NCI-H2196 (cell line): ENCODE results near the gene SLX4IP.
A peak's percentile ranks its signal among the peaks of the same experiment; 100 is the strongest.

Experiments
- DNase-seq: peaks from one replicate; lab custom pipeline; 2025; ENCODE audit not compliant: unreplicated experiment; lab: John Stamatoyannopoulos, UW

SLX4IP gene

GRCh38 chr20:10658876-10659632, 223.9 kb downstream of the SLX4IP start:
- DNase-seq = no peak

GRCh38 chr20:10659651-10660601, 224.8 kb downstream of the SLX4IP start:
- DNase-seq = no peak

GRCh38 chr20:10660661-10661060, 225.6 kb downstream of the SLX4IP start:
- DNase-seq = no peak

- DNase-seq = no peak
Observed at GRCh38 chr20:10661261-10661660, 226.2 kb downstream of the SLX4IP start.

GRCh38 chr20:10662151-10662550, 227.0 kb downstream of the SLX4IP start:
- DNase-seq = no peak

- DNase-seq = no peak
Observed at GRCh38 chr20:10662661-10663458, 227.8 kb downstream of the SLX4IP start.

GRCh38 chr20:10663756-10664155, 228.7 kb downstream of the SLX4IP start:
- DNase-seq = no peak

GRCh38 chr20:10665027-10665561, 230.0 kb downstream of the SLX4IP start:
- no peak for DNase-seq

- DNase-seq = no peak
Observed at GRCh38 chr20:10665791-10666190, 230.7 kb downstream of the SLX4IP start.

GRCh38 chr20:10666221-10667076, 231.3 kb downstream of the SLX4IP start:
- no peak for DNase-seq

GRCh38 chr20:10667077-10667401, 231.9 kb downstream of the SLX4IP start:
- no peak for DNase-seq

GRCh38 chr20:10667560-10668167, 232.6 kb downstream of the SLX4IP start:
- DNase-seq = no peak

- no peak for DNase-seq
Observed at GRCh38 chr20:10668677-10669368, 233.7 kb downstream of the SLX4IP start.

- no peak for DNase-seq
Observed at GRCh38 chr20:10669843-10670446, 234.8 kb downstream of the SLX4IP start.

- no peak for DNase-seq
Observed at GRCh38 chr20:10670501-10671220, 235.6 kb downstream of the SLX4IP start.

- DNase-seq = peak; percentile 29
Observed at GRCh38 chr20:10671221-10671918, 236.3 kb downstream of the SLX4IP start.

- peak; percentile 24 for DNase-seq
Observed at GRCh38 chr20:10671919-10672623, 237.0 kb downstream of the SLX4IP start.
